ENCODE measurements around the gene HTR6.

The HTR6 gene

GRCh38 chr1:19720973-19721372 lies 56.3 kb downstream of the HTR6 start:
- no peak for DNase-seq (ENCODE audit: low read depth in 2 of 2)

GRCh38 chr1:19723874-19724273 lies 59.2 kb downstream of the HTR6 start:
- DNase-seq (ENCODE audit: low read depth in 2 of 2) = no peak

GRCh38 chr1:19725606-19726005 lies 60.9 kb downstream of the HTR6 start:
- no peak for DNase-seq (ENCODE audit: low read depth in 2 of 2)

- no peak for DNase-seq (ENCODE audit: low read depth in 2 of 2)
Measured at GRCh38 chr1:19728413-19729145, 63.9 kb downstream of the HTR6 start.

DNA sequence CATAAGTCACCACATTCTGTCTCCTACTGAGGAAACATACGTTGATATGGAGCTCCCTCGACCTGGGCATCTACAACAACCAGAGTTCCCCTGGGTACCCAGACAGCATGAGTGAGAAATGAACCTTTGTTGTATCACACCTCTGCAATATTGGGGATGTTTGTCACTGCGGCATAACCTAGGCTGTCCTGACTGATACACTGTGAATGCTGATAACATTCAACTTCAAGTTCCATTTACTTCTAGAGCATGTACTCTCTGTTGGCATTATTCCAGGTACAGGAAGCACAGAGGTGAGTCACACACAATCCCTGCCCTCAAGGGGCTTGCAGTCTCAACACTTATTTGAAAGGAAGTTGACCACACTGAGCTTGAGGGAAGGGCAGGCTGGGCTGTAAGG lies 65.6 kb downstream of the HTR6 start:
- no peak for DNase-seq (ENCODE audit: low read depth in 2 of 2)
